ENCODE results near the gene KLHL30.

KLHL30 gene

GRCh38 chr2:238138331-238139195, at the start of gene KLHL30:
TSS of gene KLHL30 (plus strand) at chr2:238138668. CDS start at chr2:238140755, 2,087 bp downstream.
- no peak for DNase-seq

- no peak for DNase-seq
Observed at GRCh38 chr2:238090887-238091286, 47.6 kb upstream of the KLHL30 start.

- DNase-seq = no peak
Observed at GRCh38 chr2:238091436-238092060, 46.9 kb upstream of the KLHL30 start.

- DNase-seq = no peak
Observed at GRCh38 chr2:238092486-238093035, 45.9 kb upstream of the KLHL30 start.

GRCh38 chr2:238093181-238094140, 45.0 kb upstream of the KLHL30 start:
- no peak for DNase-seq

GRCh38 chr2:238094438-238095022, 43.9 kb upstream of the KLHL30 start:
- DNase-seq = no peak

- DNase-seq = no peak
Observed at GRCh38 chr2:238095143-238095542, 43.3 kb upstream of the KLHL30 start.

- DNase-seq = no peak
Observed at GRCh38 chr2:238096311-238097011, 42.0 kb upstream of the KLHL30 start.

- DNase-seq = no peak
Observed at GRCh38 chr2:238097201-238097987, 41.1 kb upstream of the KLHL30 start.

GRCh38 chr2:238097988-238098871, 40.2 kb upstream of the KLHL30 start:
- no peak for DNase-seq

- DNase-seq = no peak
Observed at GRCh38 chr2:238098901-238099713, 39.4 kb upstream of the KLHL30 start.

GRCh38 chr2:238099714-238100048, 38.8 kb upstream of the KLHL30 start:
- no peak for DNase-seq

GRCh38 chr2:238100049-238100820, 38.2 kb upstream of the KLHL30 start, which contains the start of gene ESPNL:
TSS of gene ESPNL (plus strand) at chr2:238100340. CDS start at chr2:238100420, 80 bp downstream.
- DNase-seq = no peak

GRCh38 chr2:238100821-238101771, 37.4 kb upstream of the KLHL30 start:
- DNase-seq = no peak

- DNase-seq = no peak
Observed at GRCh38 chr2:238101891-238102841, 36.3 kb upstream of the KLHL30 start.

GRCh38 chr2:238102865-238103264, 35.6 kb upstream of the KLHL30 start:
- DNase-seq = no peak
